ENCODE measurements around the gene ZFYVE28.

DNA sequence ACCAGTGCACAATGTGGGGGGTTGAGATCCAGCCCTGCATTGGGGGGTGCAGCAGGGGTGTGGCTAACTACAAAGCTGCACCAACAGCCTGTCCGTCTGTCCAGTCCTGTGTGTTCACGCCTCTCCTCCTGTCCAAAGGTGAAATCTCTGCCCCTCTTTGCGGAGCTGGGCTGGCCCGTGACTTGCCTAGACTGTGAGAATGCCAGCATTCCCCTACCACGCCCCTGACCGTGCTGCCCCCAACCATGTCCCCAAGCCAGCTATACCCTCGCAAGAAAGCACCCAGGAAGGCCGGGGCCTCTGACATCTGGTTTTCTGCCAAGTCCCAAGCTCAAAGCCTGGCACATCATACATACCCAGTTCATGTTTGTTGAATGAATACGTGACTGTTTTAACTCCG, 19.2 kb downstream of the ZFYVE28 start:
- TF ChIP-seq POLR2A (IDR thresholded peaks at IDR 0.05) (no peak), CTCF (IDR thresholded peaks at IDR 0.05) (no peak)
